Panc1 (cell line): ENCODE results near the gene MARCHF3. TPM values are rescaled to one million over a fixed set of nuclear protein-coding genes. Genes with fewer than 3 reads are reported as not detected.

ENCODE experiments used
- ATAC-seq: fragments of 200-7000 bp; cut with Tn5 transposase; 2 replicates; pipeline ENCODE4 v1.9.1; 2020; ENCODE audit warnings: mild to moderate bottlenecking, moderate library complexity
- BruUV-seq: library from RNA; stranded (reverse); fragments of 400-500 nt; replicated peaks from 2 replicates; lab custom pipeline; 2021; lab: Mats Ljungman, UMichigan
- CTCF ChIA-PET: fragments of 300-600 bp; sonication (Branson Sonifier 250); formaldehyde crosslinking; loops from one replicate; lab custom pipeline; 2022; ENCODE audit warnings: antibody characterized with exemption; lab: Charles Lee
- POLR2A ChIA-PET: fragments of 300-600 bp; sonication (Branson Sonifier 250); formaldehyde crosslinking; loops from one replicate; lab custom pipeline; 2022; ENCODE audit warnings: antibody characterized with exemption; lab: Charles Lee
- DNase-seq: peaks from one replicate; pipeline ENCODE4 v3.0.0-alpha.2; 2010; ENCODE audit warnings: low read depth, low spot score
- H3K27ac ChIP-seq: 2 replicates; pipeline ENCODE4 v1.5.1; 2011; ENCODE audit warnings: mild to moderate bottlenecking, low read length, inconsistent platforms
- H3K27me3 ChIP-seq: fragments of 200-500 bp; sonication (Bioruptor generic); 2 replicates; pipeline ENCODE4 v1.6.0; 2014; ENCODE audit warnings: low read length, inconsistent platforms; ENCODE audit not compliant: control insufficient read depth, insufficient read depth
- H3K36me3 ChIP-seq: fragments of 200-500 bp; sonication (Bioruptor generic); 2 replicates; pipeline ENCODE4 v1.5.1; 2014; ENCODE audit warnings: inconsistent platforms, mild to moderate bottlenecking, low read length, moderate library complexity; ENCODE audit not compliant: control insufficient read depth, insufficient read depth
- H3K4me1 ChIP-seq: 2 replicates; pipeline ENCODE4 v1.5.1; 2011; ENCODE audit warnings: inconsistent platforms, mild to moderate bottlenecking, low read length, moderate library complexity; ENCODE audit not compliant: control insufficient read depth, insufficient read depth
- H3K4me3 ChIP-seq, 2 experiments: 2 replicates each; pipeline ENCODE4 v1.5.1; 2011 to 2012; ENCODE audit warnings: low read depth in 2 of 2, low read length in 2 of 2, mild to moderate bottlenecking in 2 of 2, inconsistent platforms in 1 of 2, moderate library complexity in 1 of 2
- H3K9me3 ChIP-seq: fragments of 200-500 bp; sonication (Bioruptor generic); 2 replicates; pipeline ENCODE4 v1.5.1; 2014; ENCODE audit warnings: low read depth, mild to moderate bottlenecking, inconsistent platforms, low read length, moderate library complexity; ENCODE audit not compliant: control insufficient read depth, insufficient read depth
- POLR2AphosphoS5 ChIP-seq: IDR thresholded peaks from 2 replicates; pipeline ENCODE4 v1.6.1; 2012; ENCODE audit warnings: mild to moderate bottlenecking, low read depth, low read length, moderate library complexity
- SIN3A ChIP-seq: IDR thresholded peaks from 2 replicates; pipeline ENCODE4 v1.6.1; 2012; ENCODE audit warnings: low read depth, mild to moderate bottlenecking, low read length, moderate library complexity, borderline replicate concordance; ENCODE audit not compliant: insufficient read depth
- TCF7L2 ChIP-seq: IDR thresholded peaks from 2 replicates; pipeline ENCODE4 v1.6.1; 2011; ENCODE audit warnings: mild to moderate bottlenecking, low read depth, low read length, inconsistent platforms
- in situ Hi-C: cut with HindIII; loops from 2 replicates; pipeline ENCODE4 v1.10.0; 2016; ENCODE audit warnings: low sequenced_read_pairs, low pct_unique_long_range_greater_than_20kb
- intact Hi-C: fragments of 100-400 bp; cut with micrococcal nuclease; formaldehyde crosslinking; loops from one replicate; pipeline ENCODE4 v1.10.0; 2022; ENCODE audit not compliant: unreplicated experiment
- total RNA-seq: library from RNA; stranded (reverse); gene quantifications from one replicate; pipeline ENCODE4 v1.2.1, GENCODE V29; 2021; ENCODE audit not compliant: unreplicated experiment
- TF ChIP-seq, protein P1 (sequence below): fragments of 450-650 bp; IDR thresholded peaks from 2 replicates; pipeline ENCODE4 v1.5.1; 2017; ENCODE audit warnings: mild to moderate bottlenecking
- TF ChIP-seq, protein P2 (sequence below), 2 experiments: IDR thresholded peaks; 2 replicates each; pipeline ENCODE4 v1.6.1; 2011 to 2012; ENCODE audit warnings: low read depth in 2 of 2, control low read depth in 1 of 2, low read length in 1 of 2, mild to moderate bottlenecking in 1 of 2, moderate library complexity in 1 of 2; ENCODE audit not compliant: insufficient read depth in 1 of 2

Gene MARCHF3
- total RNA-seq, 1 experiment from 2014 or later, result 3.0 TPM

DNA sequence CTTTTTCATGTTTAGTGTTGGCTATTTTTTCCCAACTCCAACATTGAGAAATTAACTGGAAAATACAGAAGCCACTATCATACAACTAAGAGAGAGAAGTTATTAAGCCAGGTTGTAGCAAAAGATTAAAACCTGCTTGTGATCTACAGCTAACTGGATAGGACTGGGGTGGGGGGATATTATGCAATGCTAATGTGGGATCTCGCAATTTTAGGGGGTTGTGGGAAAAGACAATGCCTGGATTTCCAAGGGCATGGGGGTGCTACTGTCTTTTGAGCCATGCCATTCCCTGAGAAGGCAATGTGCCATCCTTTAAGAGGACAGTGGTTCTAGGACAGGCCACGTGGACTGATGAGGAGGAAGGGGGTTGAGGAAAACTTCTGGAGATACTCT lies 46.5 kb downstream of the MARCHF3 start:
- no TSS peak for BruUV-seq
- Histone ChIP-seq H3K4me1 (no peaks in the 10 kb centered on the region), H3K27ac (no peak overlapping the region), H3K36me3 (no peaks in the 10 kb centered on the region), H3K9me3 (no peaks in the 10 kb centered on the region), H3K27me3 (no peaks in the 10 kb centered on the region), H3K4me3 (no peak overlapping the region)
- DNase-seq (no peak), ATAC-seq (no peak)
- POLR2A ChIA-PET, result no interaction called here
- in situ Hi-C loops, result no loop called here
- TF ChIP-seq, protein P1, sequence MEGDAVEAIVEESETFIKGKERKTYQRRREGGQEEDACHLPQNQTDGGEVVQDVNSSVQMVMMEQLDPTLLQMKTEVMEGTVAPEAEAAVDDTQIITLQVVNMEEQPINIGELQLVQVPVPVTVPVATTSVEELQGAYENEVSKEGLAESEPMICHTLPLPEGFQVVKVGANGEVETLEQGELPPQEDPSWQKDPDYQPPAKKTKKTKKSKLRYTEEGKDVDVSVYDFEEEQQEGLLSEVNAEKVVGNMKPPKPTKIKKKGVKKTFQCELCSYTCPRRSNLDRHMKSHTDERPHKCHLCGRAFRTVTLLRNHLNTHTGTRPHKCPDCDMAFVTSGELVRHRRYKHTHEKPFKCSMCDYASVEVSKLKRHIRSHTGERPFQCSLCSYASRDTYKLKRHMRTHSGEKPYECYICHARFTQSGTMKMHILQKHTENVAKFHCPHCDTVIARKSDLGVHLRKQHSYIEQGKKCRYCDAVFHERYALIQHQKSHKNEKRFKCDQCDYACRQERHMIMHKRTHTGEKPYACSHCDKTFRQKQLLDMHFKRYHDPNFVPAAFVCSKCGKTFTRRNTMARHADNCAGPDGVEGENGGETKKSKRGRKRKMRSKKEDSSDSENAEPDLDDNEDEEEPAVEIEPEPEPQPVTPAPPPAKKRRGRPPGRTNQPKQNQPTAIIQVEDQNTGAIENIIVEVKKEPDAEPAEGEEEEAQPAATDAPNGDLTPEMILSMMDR, result no peak
- TF ChIP-seq SIN3A, result no peak
- TF ChIP-seq, protein P2, sequence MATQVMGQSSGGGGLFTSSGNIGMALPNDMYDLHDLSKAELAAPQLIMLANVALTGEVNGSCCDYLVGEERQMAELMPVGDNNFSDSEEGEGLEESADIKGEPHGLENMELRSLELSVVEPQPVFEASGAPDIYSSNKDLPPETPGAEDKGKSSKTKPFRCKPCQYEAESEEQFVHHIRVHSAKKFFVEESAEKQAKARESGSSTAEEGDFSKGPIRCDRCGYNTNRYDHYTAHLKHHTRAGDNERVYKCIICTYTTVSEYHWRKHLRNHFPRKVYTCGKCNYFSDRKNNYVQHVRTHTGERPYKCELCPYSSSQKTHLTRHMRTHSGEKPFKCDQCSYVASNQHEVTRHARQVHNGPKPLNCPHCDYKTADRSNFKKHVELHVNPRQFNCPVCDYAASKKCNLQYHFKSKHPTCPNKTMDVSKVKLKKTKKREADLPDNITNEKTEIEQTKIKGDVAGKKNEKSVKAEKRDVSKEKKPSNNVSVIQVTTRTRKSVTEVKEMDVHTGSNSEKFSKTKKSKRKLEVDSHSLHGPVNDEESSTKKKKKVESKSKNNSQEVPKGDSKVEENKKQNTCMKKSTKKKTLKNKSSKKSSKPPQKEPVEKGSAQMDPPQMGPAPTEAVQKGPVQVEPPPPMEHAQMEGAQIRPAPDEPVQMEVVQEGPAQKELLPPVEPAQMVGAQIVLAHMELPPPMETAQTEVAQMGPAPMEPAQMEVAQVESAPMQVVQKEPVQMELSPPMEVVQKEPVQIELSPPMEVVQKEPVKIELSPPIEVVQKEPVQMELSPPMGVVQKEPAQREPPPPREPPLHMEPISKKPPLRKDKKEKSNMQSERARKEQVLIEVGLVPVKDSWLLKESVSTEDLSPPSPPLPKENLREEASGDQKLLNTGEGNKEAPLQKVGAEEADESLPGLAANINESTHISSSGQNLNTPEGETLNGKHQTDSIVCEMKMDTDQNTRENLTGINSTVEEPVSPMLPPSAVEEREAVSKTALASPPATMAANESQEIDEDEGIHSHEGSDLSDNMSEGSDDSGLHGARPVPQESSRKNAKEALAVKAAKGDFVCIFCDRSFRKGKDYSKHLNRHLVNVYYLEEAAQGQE (IDR thresholded peaks at IDR 0.05; ENCODE audit: insufficient read depth in 1 of 2, low read depth in 2 of 2, low read length in 1 of 2), result no peak
- CTCF ChIA-PET, result no interaction called here
- intact Hi-C loops, result no loop called here

DNA sequence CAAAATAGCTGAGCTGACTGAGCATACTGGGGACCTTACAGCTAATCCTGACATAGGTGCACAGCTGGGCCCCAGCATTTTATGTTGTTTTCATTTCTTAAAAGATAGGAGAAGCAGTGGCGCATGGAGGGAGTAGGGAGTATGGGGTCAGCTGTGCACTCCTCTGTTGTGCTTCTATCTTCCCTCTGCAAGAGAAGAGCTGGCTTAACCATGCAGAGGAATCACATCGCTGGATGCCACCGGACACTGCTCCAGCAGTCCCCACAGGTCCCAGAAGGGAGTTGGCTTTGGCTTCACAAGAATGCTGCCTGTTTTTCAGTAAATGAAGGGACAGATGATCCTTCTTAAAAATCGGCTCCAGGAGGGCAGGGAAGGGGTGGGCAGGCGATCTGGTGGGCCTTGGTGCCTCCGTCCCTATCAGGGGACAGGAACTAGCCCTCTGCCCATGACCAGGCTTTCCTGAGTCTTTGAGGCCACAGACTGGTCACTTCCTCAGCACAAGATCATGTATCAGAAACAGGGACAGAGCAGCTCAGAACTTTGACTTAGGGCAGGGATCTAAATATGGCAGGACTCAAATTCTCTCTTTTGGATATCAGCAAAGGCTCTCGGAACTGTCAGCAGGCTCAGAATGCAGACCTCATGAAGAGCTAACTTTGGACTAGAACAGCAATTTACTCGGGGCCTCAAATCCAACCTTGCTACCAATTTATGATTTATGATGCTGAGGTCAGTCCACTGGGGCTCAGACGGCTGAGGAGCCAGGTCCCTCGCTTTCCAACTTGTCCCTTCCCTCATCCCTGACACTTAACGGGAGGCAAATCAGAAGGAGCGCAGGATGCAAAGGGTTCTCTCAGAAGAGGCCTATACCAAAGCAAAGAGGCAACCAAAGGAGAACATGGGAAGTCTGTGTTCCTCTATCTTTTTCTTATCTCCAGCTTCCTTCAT lies 47.2 kb downstream of the MARCHF3 start:
- POLR2A ChIA-PET, result no interaction called here
- H3K27ac ChIP-seq, result no peak overlapping the region
- H3K4me1 ChIP-seq, result no peaks in the 10 kb centered on the region
- CTCF ChIA-PET, result interaction anchor here (1.5 kb wide), 1 partner anchor 509 kb away, joined by 3 read pairs; no protein-coding TSS in a partner anchor
- in situ Hi-C loops (no loop called here), intact Hi-C loops (no loop called here)
- ATAC-seq, result no peak
- H3K36me3 ChIP-seq, result no peaks in the 10 kb centered on the region
- no peak for DNase-seq
- H3K4me3 ChIP-seq, result no peak overlapping the region
- no peaks in the 10 kb centered on the region for H3K9me3 ChIP-seq
- H3K27me3 ChIP-seq, result no peaks in the 10 kb centered on the region
- no TSS peak for BruUV-seq
- TF ChIP-seq, protein P1, result no peak
- TF ChIP-seq TCF7L2, result no peak
- TF ChIP-seq, protein P2 (IDR thresholded peaks at IDR 0.05; ENCODE audit: insufficient read depth in 1 of 2, low read depth in 2 of 2, low read length in 1 of 2), result no peak
- no peak for TF ChIP-seq SIN3A
- TF ChIP-seq POLR2AphosphoS5, result no peak
